ENCODE data around the gene ZDHHC11B. TPM values are rescaled to one million over a fixed set of nuclear protein-coding genes. Genes with fewer than 3 reads are reported as not detected.
"Not testable (repeated sequence)": the region's sequence is repeated elsewhere in the genome, so short reads cannot be mapped to it uniquely, and the experiment has no call there.

Gene ZDHHC11B
- total and polyA plus RNA-seq, 2 of the 13 experiments (the other 11 are each of a cell fraction or from before 2014, with no cell fraction given), result 0.11 to 0.12 TPM

DNA sequence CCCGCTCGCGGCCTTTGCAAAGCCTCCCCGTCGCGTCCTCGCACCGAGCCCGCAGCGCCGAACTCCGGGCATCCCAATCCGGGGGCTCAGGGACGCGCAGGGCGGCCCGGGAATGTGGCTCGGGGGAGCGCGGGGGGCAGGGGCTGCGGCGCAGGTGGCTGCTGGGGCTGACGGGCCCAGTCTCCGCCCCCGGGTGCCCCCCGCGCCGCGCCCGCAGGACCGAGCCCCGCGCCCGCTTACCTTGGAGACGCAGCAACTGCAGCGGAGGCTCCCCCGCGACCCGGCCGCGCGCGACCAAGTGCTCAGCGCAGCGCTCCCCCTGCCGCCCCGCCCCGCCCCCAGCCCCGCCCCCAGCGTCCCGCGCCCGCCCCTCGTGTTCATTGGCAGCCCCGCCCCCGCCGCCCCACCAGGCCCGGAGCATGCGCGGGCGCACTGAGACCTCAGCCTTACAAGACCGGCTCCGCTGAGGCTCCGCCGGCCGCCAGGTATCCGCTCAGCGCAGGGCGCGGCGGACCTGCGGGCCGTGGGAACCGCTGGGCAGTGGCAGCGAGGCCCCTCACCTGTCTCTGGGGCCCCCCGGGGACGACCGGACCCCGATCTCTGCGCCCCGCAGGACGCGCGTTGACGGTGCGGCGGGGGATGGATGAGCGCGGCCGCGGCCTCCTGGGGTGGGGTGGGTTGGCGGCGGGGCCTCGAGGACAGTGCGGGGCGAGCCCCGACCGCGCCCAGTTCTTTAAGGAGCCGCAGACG, at the start of gene ZDHHC11B (continued):
- TF ChIP-seq, protein P1, sequence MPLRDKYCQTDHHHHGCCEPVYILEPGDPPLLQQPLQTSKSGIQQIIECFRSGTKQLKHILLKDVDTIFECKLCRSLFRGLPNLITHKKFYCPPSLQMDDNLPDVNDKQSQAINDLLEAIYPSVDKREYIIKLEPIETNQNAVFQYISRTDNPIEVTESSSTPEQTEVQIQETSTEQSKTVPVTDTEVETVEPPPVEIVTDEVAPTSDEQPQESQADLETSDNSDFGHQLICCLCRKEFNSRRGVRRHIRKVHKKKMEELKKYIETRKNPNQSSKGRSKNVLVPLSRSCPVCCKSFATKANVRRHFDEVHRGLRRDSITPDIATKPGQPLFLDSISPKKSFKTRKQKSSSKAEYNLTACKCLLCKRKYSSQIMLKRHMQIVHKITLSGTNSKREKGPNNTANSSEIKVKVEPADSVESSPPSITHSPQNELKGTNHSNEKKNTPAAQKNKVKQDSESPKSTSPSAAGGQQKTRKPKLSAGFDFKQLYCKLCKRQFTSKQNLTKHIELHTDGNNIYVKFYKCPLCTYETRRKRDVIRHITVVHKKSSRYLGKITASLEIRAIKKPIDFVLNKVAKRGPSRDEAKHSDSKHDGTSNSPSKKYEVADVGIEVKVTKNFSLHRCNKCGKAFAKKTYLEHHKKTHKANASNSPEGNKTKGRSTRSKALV (CRISPR knock-in tag; IDR thresholded peaks at IDR 0.05), result 0 out of 2 replicates have a peak, but pooled peaks have one; percentile 24
- TF ChIP-seq, protein P2, sequence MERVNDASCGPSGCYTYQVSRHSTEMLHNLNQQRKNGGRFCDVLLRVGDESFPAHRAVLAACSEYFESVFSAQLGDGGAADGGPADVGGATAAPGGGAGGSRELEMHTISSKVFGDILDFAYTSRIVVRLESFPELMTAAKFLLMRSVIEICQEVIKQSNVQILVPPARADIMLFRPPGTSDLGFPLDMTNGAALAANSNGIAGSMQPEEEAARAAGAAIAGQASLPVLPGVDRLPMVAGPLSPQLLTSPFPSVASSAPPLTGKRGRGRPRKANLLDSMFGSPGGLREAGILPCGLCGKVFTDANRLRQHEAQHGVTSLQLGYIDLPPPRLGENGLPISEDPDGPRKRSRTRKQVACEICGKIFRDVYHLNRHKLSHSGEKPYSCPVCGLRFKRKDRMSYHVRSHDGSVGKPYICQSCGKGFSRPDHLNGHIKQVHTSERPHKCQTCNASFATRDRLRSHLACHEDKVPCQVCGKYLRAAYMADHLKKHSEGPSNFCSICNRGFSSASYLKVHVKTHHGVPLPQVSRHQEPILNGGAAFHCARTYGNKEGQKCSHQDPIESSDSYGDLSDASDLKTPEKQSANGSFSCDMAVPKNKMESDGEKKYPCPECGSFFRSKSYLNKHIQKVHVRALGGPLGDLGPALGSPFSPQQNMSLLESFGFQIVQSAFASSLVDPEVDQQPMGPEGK (CRISPR knock-in tag; IDR thresholded peaks at IDR 0.05), result peak; percentile 40; the same call in 1 of the 2 replicates

DNA sequence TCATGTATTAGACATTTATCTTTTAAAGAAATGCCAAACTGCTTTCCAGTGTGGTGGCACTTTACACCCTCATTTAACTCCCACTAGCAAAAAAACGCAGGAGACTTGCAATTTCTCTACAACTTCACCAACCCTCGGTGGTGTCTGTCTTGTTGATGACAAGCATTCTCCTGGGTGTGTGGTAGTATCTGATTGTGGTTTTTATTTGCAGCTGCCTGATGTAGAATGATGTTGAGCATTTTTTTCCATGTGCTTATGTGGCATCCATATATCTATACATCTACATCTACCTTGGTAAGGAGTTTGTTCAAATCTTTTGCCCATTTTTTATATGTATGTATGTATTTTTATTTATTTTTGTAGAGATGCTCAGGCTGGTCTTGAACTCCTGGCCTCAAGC, 49.5 kb upstream of the ZDHHC11B start:
- H3K4me1 ChIP-seq (ENCODE audit: insufficient read depth, low read length); H3K79me2 ChIP-seq (ENCODE audit: insufficient read depth, low read length); DNase-seq (ENCODE audit: low spot score); FAIRE-seq; H3K9ac ChIP-seq (ENCODE audit: insufficient read depth, low read depth, low read length); H4K20me1 ChIP-seq (ENCODE audit: insufficient read depth, low read length); H3K27ac ChIP-seq (ENCODE audit: extremely low read length, insufficient read depth, low read length); CTCF ChIA-PET (ENCODE audit: low intra/inter-chr PET ratio, low total read pairs); H3K36me3 ChIP-seq (replicated peaks in 1 of 2; ENCODE audit: control insufficient read depth in 1 of 2, insufficient read depth in 2 of 2, low read length in 2 of 2); in situ Hi-C loops (cut with HindIII; ENCODE audit: extremely low pct_ligation_motif_present, low pct_unique_long_range_greater_than_20kb); ATAC-seq; POLR2A ChIA-PET; BruUV-seq (replicated peaks); H3K27me3 ChIP-seq (ENCODE audit: control insufficient read depth in 1 of 2, insufficient read depth in 2 of 2, low read length in 2 of 2); intact Hi-C loops (cut with micrococcal nuclease; ENCODE audit: unreplicated experiment); H3K4me3 ChIP-seq (replicated peaks in 1 of 3; ENCODE audit: insufficient read depth in 1 of 3, low read depth in 2 of 3, low read length in 3 of 3); H3K4me2 ChIP-seq (ENCODE audit: low read depth, low read length); H2AFZ ChIP-seq (ENCODE audit: low read length); H3K9me3 ChIP-seq (ENCODE audit: low read length): not testable (repeated sequence)
- 32% methylated on average over 2 of the region's 2 CpGs for WGBS (ENCODE audit: low lambda C conversion rate)

DNA sequence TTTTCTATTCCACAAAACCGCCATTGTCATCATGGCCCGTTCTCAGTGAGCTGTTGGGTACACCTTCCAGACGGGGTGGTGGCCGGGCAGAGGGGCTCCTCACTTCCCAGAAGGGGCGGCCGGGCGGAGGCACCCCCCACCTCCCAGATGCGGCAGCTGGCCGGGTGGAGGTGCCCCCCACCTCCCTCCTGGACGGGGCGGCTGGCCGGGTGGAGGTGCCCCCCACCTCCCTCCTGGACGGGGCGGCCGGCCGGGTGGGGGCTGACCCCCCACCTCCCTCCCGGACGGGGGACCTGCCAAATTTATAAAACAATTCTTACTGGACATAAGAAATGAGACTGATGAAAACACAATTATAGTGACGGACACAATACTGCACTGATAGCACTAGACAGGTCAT, 43.7 kb upstream of the ZDHHC11B start:
- H3K27me3 ChIP-seq (ENCODE audit: control insufficient read depth in 1 of 2, insufficient read depth in 2 of 2, low read length in 2 of 2); intact Hi-C loops (cut with micrococcal nuclease; ENCODE audit: unreplicated experiment); H3K4me2 ChIP-seq (ENCODE audit: low read depth, low read length); H3K27ac ChIP-seq (ENCODE audit: extremely low read length, insufficient read depth, low read length); H3K9ac ChIP-seq (ENCODE audit: insufficient read depth, low read depth, low read length); DNase-seq (ENCODE audit: low spot score); H4K20me1 ChIP-seq (ENCODE audit: insufficient read depth, low read length); H3K4me1 ChIP-seq (ENCODE audit: insufficient read depth, low read length); H3K9me3 ChIP-seq (ENCODE audit: low read length); FAIRE-seq; ATAC-seq; H3K79me2 ChIP-seq (ENCODE audit: insufficient read depth, low read length); POLR2A ChIA-PET; H3K36me3 ChIP-seq (replicated peaks in 1 of 2; ENCODE audit: control insufficient read depth in 1 of 2, insufficient read depth in 2 of 2, low read length in 2 of 2); CTCF ChIA-PET (ENCODE audit: low intra/inter-chr PET ratio, low total read pairs); H3K4me3 ChIP-seq (replicated peaks in 1 of 3; ENCODE audit: insufficient read depth in 1 of 3, low read depth in 2 of 3, low read length in 3 of 3); H2AFZ ChIP-seq (ENCODE audit: low read length); in situ Hi-C loops (cut with HindIII; ENCODE audit: extremely low pct_ligation_motif_present, low pct_unique_long_range_greater_than_20kb); BruUV-seq (replicated peaks): not testable (repeated sequence)
- WGBS (ENCODE audit: low lambda C conversion rate), result 76% methylated on average over 18 of the region's 19 CpGs
